ENCODE results near the gene CRABP2. TPM values are rescaled to one million over a fixed set of nuclear protein-coding genes. Genes with fewer than 3 reads are reported as not detected.
A peak's percentile ranks its signal among the peaks of the same experiment; 100 is the strongest.

The CRABP2 gene
- total RNA-seq, 2 donors from 2014 or later = 9.2 to 20.9 TPM

GRCh38 chr1:156677616-156678596 is 27.5 kb downstream of the CRABP2 start:
- peak; percentile 87 for DNase-seq (ENCODE audit: low spot score)
- intact Hi-C loops (cut with DNase I) = loop anchor here (1.0 to 2.0 kb wide), 2 partner anchors 17 to 18 kb away; no protein-coding TSS in a partner anchor

- DNase-seq (ENCODE audit: low spot score) = peak; percentile 90
- intact Hi-C loops (cut with DNase I) = loop anchor here in 1 of 2 donors (2.0 kb wide), 1 partner anchor 16 kb away; no protein-coding TSS in a partner anchor
Measured at GRCh38 chr1:156676820-156677615, 28.4 kb downstream of the CRABP2 start, which contains the start of gene NES. NES (minus strand) TSS chr1:156677407; CDS start chr1:156677264, 143 bp downstream.

GRCh38 chr1:156676114-156676819 is 29.1 kb downstream of the CRABP2 start:
- intact Hi-C loops (cut with DNase I) = loop anchor here in 1 of 2 donors (2.0 kb wide), 1 partner anchor 15 kb away; no protein-coding TSS in a partner anchor
- DNase-seq (ENCODE audit: low spot score) = no peak

GRCh38 chr1:156675210-156676113 is 29.9 kb downstream of the CRABP2 start:
- no peak for DNase-seq (ENCODE audit: low spot score)
- intact Hi-C loops (cut with DNase I) = loop anchor here in 1 of 2 donors (2.0 kb wide), 1 partner anchor 15 kb away; no protein-coding TSS in a partner anchor

DNA sequence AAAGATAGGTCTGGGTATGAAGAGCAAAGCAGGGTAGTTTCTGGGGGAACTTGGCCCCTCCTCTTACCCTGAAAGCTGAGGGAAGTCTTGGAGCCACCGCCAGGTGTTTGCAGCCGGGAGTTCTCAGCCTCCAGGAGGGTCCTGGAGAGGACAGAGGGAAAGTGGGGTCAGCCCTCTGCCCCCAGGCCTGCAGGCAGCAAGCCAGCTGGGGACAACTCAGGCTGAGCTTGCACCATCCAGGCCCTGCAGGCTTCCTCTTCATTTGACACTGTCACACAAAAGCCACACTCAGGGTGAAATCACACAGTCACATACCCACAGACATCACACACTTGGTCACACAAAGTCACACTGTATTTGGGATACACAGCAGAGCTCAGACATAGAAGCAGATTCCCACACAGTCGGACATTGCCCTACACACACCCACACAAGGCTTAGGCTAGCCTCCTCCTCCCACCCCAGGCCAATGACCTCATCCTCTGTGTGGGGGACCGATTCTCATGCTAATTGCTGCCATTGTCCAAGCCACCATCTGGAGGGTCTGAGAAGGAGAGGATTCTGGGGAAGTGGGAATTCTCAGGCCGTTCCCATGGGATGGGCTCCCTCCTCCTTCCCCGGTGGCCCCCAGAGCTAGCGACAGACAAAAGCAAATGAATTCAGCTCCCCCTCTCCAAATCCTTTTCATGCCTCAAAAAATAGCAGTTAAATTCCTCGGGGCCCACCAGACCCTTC is 31.8 kb downstream of the CRABP2 start:
- no peak for DNase-seq (ENCODE audit: low spot score)
- intact Hi-C loops (cut with DNase I) = no loop called here

GRCh38 chr1:156671804-156672203 is 33.6 kb downstream of the CRABP2 start:
- intact Hi-C loops (cut with DNase I) = no loop called here
- no peak for DNase-seq (ENCODE audit: low spot score)

- intact Hi-C loops (cut with DNase I) = no loop called here
- DNase-seq (ENCODE audit: low spot score) = no peak
Measured at GRCh38 chr1:156670791-156671190, 34.6 kb downstream of the CRABP2 start.

- no peak for DNase-seq (ENCODE audit: low spot score)
- intact Hi-C loops (cut with DNase I) = no loop called here
Measured at GRCh38 chr1:156670359-156670758, 35.0 kb downstream of the CRABP2 start.

GRCh38 chr1:156669794-156670193 is 35.6 kb downstream of the CRABP2 start:
- intact Hi-C loops (cut with DNase I) = no loop called here
- DNase-seq (ENCODE audit: low spot score) = no peak

DNA sequence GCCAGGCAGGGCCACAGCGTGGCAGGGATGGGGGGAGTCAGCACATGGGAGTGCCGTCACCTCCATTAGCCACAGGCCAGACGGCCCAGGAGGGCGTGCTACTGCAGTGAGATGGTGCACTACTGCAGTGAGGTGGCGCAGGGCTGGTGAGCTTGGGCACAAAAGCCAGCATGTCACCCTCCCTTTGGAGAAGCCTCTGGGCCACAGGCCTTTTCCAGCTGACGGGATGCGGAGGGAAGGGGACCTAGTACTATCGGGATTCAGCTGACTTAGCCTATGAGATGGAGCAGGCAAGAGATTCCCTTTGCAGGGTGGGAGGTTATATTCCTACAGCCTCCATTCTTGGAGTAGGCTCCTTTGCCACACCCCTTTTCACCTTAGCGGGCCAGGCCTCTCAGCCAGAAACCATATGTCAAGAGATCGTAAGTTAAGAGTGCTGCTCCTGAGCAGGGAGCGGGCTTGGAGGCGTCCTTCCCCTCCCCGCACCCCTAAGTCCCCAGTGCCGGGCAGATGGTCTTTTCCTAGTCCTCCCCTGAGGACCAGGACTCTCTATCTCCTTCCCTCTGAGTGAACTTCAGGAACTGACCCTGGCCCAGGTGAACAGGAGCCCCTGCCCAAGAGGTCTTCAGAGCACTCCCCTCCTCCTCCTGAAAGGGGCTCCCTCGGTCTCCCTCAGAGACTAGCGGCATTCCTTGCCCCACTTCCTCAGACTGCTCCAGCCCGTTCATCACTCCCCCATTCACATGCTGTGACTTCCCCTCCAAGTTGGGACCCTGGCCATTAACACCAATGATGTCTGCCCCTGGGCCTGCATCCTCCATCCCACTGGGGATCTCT is 36.4 kb downstream of the CRABP2 start:
- intact Hi-C loops (cut with DNase I) = no loop called here
- no peak for DNase-seq (ENCODE audit: low spot score)

GRCh38 chr1:156667968-156668709 is 37.2 kb downstream of the CRABP2 start:
- intact Hi-C loops (cut with DNase I) = no loop called here
- no peak for DNase-seq (ENCODE audit: low spot score)

DNA sequence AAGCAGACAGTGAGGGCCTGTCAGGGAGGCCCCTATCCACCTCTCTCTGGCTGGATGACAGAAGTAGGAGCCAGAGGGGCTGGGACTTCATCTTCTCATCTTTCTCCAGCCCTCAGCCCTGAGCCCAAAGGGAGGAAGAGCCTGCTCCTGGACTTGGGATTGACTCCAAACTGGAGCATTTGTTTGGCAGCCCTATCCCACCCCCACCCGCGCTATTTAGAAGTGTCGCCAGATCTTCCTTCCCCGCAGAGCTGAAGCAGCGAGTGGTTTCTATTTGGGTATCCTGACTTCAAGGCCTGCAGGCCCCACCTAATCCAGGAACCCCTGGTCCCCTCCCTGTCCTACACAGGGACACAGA is 37.8 kb downstream of the CRABP2 start:
- no peak for DNase-seq (ENCODE audit: low spot score)
- intact Hi-C loops (cut with DNase I) = no loop called here

DNA sequence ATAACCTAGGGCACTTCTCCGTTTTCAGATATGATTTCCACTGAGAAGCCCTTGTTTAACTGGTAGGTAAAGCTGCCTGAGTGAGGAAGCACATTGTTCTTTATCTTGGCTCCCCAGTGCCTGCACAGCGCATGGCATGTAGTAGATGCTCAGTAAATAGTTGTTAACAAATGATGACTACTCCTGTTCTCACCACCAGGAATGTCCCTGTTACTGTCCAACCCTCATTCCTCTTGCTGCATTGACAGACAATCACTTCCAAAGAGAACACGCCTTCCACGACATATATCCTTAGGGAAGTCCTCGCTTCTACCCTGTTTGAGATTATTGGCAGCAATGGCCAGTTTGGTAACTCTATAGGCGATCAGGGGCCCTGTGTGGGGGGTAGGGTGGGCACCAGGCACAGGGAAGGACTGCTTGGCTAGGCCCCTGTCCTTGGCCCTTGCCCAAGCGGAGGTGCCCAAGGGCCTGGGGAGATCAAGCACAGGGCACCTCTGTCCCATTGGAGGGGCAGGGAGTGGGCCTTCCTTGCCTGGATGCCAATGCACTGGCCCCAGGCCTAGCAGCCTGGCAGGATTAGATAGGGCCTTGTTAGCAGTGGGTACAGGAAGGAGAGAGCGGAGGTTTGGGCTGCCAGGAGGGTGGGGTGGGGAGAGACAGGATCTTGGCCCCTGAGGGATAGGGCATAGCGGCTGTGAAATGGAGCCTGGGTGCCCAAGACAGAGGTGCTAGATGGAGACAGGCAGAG is 38.3 kb downstream of the CRABP2 start:
- intact Hi-C loops (cut with DNase I) = no loop called here
- DNase-seq (ENCODE audit: low spot score) = no peak

DNA sequence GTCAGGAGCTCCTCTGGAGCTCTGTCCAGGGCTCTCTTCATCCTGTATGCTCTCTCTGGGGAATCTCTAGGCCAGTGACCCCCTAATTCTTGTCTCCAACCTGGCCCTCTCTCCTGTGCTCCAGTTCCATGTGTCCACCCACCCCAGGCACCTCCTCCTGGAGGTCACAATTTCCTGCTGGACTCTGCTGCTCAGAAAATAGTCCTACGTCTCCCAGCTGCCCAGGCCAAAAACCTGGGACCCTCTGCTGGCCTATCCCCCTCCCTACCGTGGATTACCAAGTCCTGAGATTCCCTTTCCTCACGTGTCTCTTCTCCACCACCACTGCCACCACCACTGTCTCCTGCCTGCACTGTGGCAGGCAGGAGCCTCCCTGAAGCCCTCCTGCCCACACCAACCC is 39.8 kb downstream of the CRABP2 start:
- intact Hi-C loops (cut with DNase I) = no loop called here

GRCh38 chr1:156664767-156665411 is 40.5 kb downstream of the CRABP2 start:
- intact Hi-C loops (cut with DNase I) = no loop called here
- no peak for DNase-seq (ENCODE audit: low spot score)

More for the DNA sequence above, 39.8 kb downstream of the CRABP2 start:
- DNase-seq (ENCODE audit: low spot score) = no peak

Measured in posterior vena cava (tissue), 2 donors.